Subcutaneous adipose tissue (tissue), 4 donors: ENCODE measurements around the gene TRAFD1. TPM values are rescaled to one million over a fixed set of nuclear protein-coding genes. Genes with fewer than 3 reads are reported as not detected.

Experiments used
- CTCF ChIP-seq: fragments of 450-650 bp; IDR thresholded peaks from one replicate; pipeline ENCODE4 v1.5.1; 2016; ENCODE audit warnings: low read depth, mild to moderate bottlenecking, control low read depth, antibody characterized with exemption, moderate library complexity
- total RNA-seq, 4 donors: library from RNA; depleted of rRNA; stranded (reverse); fragments of >200 nt; gene quantifications; one replicate each; pipeline ENCODE4 v1.1.0, GENCODE V29; 2016

Gene TRAFD1
- total RNA-seq, 4 donors from 2014 or later = 16.8 to 40.6 (median 27.3) TPM

DNA sequence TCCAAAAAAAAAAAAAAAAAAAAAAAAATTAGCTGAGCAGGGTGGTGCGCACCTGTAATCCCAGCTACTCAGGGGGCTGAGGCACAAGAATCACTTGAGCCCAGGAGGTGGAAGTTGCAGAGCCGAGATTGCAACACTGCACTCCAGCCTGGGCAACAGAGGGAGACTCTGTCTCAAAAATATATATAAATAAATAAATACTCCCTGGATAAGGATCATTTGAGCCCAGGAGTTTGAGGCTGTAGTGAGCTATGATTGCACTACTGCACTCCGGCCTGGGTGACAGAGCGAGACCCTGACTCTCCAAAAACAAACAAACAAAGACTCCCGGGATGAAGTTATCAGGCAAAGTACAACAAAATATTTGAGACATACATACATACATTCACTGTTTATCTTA, 13.4 kb upstream of the TRAFD1 start:
- no peak for TF ChIP-seq CTCF

DNA sequence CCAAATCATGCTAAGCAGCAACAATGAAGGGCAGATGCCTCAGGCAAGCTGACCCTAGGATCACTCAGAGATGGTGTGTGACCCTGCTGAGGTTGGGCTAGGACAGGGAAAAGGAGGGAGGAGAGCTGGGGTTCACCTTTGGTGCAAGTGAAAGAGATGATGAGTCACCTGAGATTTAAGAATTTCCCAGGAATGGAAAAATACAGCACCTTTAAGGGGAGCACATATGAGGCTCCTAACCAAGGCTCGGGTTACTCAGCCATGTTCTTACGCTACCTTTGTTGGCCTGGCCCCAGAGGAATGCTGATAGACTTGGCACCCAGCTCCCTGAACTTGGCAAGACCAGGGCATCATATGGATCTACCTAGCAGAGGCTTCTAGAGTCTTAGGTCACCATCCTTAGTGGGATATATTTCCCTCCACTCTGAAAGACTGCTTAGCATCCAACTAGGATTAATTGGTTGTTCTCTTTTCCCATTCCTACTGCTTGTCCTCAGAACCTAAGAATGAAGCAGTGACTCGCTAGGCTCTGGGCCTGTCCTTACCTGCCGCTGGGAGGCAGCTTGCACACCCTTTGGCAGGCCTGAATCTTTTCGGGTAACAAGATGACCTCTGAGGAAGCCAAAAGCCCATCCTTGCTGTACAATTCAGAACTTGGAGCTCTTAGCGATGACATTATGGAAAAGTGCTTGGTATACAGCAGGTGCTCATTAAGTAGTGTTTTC, 12.8 kb upstream of the TRAFD1 start:
- no peak for TF ChIP-seq CTCF

DNA sequence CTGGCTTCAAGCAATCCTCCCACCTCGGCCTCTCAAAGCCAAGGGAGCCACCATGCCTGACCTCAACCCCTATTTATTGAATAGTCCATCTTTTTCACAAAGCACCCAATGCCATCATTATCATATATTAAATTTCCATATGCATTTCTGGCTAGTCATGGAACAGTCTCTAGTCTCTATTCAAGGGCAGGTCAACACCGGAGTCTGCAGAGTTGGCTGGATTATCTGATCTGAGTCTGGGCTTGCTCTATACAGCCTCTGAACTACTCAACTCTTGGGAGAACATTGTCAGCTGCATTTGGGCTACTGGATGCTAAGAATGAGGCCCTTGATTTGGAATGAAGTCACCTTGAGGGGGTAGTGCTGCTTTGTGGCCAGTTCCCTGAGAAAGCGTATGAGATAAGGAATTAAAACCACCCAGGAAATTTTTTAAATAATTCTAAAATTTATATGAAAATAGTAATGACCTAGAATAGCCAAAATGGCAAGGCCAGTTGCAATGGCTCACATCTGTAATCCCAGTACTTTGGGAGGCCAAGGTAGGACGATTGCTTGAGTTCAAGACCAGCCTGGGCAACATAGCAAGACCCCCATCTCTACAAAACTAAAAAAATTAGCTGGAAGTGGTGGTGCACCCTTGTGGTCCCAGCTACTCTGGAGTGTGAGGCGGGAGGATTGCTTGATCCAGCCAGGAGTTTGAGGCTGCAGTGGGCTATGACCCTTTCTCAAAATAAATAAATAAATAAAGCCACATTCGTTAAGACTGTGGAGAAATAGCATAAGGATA, 9.9 kb upstream of the TRAFD1 start:
- no peak for TF ChIP-seq CTCF

DNA sequence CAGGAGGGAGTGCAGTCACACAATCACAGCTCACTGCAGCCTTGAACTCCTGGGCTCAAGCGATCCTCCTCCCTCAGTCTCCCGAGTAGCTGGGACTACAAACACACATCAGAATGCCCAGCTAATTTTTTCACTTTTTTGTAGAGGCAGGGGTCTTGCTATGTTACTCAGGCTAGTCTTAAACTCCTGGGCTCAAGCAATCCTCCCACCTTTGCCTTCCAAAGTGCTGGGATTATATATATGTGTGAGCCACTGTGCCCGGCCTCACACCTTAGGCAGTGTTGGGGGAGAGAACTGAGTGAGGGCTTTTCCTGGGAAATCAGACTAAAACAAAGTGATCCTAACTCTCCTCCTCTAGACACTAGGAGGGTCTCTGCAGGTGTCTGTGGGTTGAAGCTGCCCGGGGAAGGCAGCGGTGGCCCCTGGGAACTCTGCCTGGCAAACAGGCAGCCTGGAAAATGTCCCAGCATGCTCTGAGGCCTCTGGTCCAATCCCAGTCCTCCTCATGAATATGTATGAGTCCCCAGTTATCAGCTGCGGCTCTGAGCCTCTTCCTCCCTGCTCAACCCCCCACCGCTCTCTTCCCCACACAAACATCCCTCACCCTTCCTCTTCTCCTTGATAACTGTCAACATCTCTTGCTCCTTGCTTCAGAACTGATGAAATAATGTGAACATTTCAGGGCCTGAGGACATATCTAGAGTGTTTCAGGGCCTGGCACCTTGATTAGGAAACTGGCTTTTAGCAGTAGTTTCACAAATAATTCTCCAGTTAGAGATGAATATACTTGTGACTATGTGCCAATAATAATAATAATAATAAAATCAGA, 8.9 kb upstream of the TRAFD1 start:
- TF ChIP-seq CTCF = no peak

- no peak for TF ChIP-seq CTCF
Measured at GRCh38 chr12:112117685-112118084, 7.7 kb upstream of the TRAFD1 start.

DNA sequence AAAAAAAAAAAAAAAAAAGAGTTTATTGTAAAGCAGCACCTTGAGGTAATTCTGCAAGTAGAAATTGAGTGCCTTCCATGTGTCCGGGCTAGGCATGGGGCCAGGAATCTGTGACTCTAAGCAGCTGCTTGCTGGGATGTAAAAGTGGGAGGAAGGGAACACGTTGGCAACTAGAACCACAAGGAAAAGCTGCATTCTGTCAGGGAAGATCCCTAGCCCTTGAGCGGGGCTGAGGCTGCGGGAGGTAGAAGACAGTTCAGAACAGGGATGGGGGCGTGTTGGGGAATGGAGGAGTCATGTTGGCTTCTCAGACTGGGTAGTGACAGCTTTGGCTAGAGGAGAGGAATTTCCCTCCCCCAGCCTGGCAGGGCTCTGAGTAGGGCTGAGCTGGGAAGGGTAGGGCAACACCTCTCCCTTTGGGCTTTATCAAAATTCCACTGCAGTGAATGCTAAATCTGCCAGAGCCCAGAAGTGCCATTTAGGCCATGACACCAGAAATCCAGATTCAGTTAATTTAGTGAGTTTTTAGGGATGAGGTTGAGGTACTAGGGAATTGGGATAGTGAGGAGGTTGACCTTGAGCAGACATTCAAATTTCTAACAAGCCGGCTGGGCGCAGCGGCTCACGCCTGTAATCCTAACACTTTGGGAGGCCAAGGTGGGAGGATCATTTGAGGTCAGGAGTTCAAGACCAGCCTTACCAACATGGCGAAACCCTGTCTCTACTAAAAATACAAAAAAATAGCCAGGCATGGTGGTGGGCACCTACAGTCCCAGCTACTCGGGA, 3.4 kb upstream of the TRAFD1 start:
- no peak for TF ChIP-seq CTCF
